ENCODE data around the gene MKNK2.

The MKNK2 gene

DNA sequence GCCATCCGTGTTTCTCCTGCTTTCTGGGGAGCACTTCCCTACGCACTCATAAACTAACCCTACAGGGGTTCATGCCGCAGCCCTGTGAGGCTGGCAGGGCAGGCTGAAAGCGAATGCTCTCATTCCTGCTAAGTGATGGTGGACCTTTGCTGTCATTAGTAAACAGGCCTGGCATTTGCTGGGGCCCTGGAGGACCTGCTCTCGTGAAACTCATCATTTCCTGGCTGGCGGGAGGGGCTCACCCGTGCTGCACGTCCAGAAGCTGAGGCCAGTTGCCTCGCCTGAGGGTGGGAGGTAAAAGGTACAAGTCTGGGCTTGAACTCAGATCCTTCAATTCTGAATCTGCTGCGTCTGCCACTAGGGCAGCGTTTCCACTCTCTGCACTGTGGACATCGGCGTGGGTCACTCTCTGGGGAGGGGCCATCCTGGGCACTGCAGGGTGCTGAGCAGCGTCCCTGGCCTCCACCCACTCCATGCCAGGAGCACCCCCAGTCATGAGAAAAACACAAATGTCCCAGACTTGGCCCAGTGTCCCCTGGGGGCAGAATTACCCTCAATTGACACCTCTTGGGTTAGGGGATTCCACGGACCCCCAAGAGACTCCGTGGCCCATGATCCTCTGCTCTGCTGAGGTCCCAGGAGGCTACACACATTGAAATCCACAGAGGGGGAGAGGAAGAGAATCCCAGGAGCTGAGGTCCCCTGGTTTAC is 38.1 kb upstream of the MKNK2 start:
- TF ChIP-seq, protein P1, sequence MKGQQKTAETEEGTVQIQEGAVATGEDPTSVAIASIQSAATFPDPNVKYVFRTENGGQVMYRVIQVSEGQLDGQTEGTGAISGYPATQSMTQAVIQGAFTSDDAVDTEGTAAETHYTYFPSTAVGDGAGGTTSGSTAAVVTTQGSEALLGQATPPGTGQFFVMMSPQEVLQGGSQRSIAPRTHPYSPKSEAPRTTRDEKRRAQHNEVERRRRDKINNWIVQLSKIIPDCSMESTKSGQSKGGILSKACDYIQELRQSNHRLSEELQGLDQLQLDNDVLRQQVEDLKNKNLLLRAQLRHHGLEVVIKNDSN (IDR thresholded peaks at IDR 0.05): no peak
- TF ChIP-seq, protein P2, sequence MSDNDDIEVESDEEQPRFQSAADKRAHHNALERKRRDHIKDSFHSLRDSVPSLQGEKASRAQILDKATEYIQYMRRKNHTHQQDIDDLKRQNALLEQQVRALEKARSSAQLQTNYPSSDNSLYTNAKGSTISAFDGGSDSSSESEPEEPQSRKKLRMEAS (IDR thresholded peaks at IDR 0.05): no peak
- no peak for TF ChIP-seq TAF1 (IDR thresholded peaks at IDR 0.05; ENCODE audit: low read depth)
- no peak for TF ChIP-seq FOXM1 (IDR thresholded peaks at IDR 0.05; ENCODE audit: borderline replicate concordance, low read depth)
- no peak for TF ChIP-seq TEAD4 (IDR thresholded peaks at IDR 0.05)
- no peak for TF ChIP-seq NFIC (IDR thresholded peaks at IDR 0.05)
- TF ChIP-seq EP300 (IDR thresholded peaks at IDR 0.05; ENCODE audit: borderline replicate concordance): no peak
- TF ChIP-seq RAD21 (IDR thresholded peaks at IDR 0.05; ENCODE audit: low read depth): no peak
- no peak for TF ChIP-seq TCF12 (IDR thresholded peaks at IDR 0.05; ENCODE audit: low read depth)
- TF ChIP-seq CREB1 (IDR thresholded peaks at IDR 0.05; ENCODE audit: low read depth): no peak

DNA sequence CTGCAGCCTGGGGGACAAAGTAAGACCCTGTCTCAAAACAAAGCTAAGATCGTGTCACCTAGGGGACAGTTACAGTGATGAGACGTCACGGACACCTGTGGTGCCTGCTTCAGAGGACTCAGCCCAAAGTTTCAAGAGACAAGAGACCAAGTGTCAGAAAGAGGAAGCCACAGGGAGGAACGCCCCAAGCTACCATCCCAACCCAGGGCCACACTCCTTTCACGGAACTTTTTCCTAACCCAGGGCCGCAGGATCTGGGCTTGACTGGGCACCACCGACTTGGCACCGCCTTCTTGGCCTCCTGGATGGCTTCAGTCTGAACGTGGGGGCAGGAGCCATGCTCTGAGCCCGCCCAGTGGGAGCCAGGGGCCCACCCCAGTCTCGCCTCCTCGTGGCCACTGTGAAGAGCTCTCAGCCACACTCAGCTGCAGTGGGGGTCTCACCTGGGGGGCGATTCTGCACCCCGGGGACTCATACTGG is 36.6 kb upstream of the MKNK2 start:
- no peak for TF ChIP-seq YY1 (IDR thresholded peaks at IDR 0.05; ENCODE audit: low read depth)
- no peak for TF ChIP-seq TAF1 (IDR thresholded peaks at IDR 0.05; ENCODE audit: low read depth)
- TF ChIP-seq, protein P1 (IDR thresholded peaks at IDR 0.05): no peak
- TF ChIP-seq RAD21 (IDR thresholded peaks at IDR 0.05; ENCODE audit: low read depth): no peak
- TF ChIP-seq FOXM1 (IDR thresholded peaks at IDR 0.05; ENCODE audit: borderline replicate concordance, low read depth): no peak
- TF ChIP-seq CREB1 (IDR thresholded peaks at IDR 0.05; ENCODE audit: low read depth): no peak
- TF ChIP-seq, protein P3, sequence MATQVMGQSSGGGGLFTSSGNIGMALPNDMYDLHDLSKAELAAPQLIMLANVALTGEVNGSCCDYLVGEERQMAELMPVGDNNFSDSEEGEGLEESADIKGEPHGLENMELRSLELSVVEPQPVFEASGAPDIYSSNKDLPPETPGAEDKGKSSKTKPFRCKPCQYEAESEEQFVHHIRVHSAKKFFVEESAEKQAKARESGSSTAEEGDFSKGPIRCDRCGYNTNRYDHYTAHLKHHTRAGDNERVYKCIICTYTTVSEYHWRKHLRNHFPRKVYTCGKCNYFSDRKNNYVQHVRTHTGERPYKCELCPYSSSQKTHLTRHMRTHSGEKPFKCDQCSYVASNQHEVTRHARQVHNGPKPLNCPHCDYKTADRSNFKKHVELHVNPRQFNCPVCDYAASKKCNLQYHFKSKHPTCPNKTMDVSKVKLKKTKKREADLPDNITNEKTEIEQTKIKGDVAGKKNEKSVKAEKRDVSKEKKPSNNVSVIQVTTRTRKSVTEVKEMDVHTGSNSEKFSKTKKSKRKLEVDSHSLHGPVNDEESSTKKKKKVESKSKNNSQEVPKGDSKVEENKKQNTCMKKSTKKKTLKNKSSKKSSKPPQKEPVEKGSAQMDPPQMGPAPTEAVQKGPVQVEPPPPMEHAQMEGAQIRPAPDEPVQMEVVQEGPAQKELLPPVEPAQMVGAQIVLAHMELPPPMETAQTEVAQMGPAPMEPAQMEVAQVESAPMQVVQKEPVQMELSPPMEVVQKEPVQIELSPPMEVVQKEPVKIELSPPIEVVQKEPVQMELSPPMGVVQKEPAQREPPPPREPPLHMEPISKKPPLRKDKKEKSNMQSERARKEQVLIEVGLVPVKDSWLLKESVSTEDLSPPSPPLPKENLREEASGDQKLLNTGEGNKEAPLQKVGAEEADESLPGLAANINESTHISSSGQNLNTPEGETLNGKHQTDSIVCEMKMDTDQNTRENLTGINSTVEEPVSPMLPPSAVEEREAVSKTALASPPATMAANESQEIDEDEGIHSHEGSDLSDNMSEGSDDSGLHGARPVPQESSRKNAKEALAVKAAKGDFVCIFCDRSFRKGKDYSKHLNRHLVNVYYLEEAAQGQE (IDR thresholded peaks at IDR 0.05; ENCODE audit: low read depth): no peak
- no peak for TF ChIP-seq ZBTB7A (IDR thresholded peaks at IDR 0.05; ENCODE audit: low read depth)
- TF ChIP-seq TCF12 (IDR thresholded peaks at IDR 0.05; ENCODE audit: low read depth): no peak
- no peak for TF ChIP-seq CEBPB (IDR thresholded peaks at IDR 0.05)
- TF ChIP-seq NFIC (IDR thresholded peaks at IDR 0.05): no peak

DNA sequence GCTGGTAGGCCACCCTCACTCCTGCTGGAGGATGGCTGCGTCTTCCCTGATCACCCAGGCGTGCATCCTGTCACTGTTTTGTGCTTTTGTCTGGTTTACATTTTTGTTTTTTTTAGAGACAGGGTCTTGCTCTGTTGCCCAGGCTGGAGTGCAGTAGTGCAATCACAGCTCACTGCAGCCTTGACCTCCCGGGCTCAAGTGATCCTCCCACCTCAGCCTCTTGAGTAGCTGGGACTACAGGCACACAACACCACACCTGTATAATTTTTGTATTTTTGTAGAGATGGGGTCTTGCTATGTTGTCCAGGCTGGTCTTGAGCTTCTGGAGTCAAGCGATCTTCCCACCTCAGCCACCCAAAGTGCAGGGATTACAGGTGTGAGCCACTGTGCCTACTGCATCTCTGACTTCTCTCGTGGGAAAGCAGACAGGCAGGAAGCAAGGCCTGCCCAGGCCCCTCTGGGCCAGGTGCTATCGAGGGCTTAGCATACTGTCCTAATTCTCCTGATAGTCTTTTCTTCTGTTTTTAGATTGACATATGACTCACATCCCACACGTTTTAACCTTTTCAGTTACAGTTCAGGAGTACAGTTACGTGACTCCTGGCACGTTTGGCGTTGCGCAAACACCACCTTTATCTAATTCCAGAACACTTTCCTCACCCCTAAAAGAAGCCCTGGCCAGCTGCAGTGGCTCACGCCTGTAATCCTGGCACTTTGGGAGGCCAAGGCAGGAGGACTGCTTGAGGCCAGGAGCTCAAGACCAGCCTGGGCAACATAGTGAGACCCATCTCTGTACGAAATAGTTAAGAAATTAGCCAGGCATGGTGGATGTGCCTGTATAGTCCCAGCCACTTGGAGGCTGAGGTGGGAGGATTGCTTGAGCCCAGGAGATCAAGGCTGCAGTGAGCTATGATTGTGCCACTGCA is 35.9 kb upstream of the MKNK2 start:
- TF ChIP-seq CEBPB (IDR thresholded peaks at IDR 0.05): peak; percentile 77

DNA sequence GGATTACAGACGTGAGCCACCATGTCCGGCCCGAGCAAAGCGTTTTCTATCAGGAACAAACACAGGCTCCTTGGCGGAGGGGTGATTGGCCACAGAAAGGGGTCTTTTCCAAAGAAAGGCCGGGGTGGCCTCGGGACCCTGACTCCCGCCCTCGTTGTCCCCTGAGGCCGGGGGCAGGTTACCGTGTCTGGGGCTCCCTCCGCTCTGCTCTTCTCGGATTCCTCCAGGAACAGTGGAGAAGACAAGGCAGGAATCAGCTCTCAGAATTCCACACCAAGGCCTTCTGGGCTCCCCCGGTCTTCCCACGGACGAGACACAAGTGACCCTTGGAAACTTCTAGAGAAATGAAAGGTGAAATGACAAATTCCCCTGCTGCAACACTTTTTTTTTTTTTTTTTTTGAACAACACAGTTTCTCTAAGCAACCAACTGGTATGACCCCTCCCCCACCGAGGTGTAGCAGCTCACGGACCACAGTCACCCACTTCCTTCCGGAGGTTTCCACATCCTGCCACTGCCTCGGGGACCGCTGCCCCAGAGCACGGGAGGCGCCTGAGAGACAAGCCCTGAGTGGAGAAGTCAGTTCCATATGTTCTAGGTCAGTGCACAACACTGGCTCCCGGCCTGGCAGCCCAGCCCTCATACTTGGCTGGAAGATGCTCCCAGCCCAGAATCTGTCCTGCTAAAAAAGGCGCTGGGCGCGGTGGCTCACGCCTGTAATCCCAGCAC is 34.1 kb upstream of the MKNK2 start:
- TF ChIP-seq RAD21 (IDR thresholded peaks at IDR 0.05; ENCODE audit: low read depth) (no peak), TCF12 (IDR thresholded peaks at IDR 0.05; ENCODE audit: low read depth) (no peak), EGR1 (IDR thresholded peaks at IDR 0.05) (no peak), CREB1 (IDR thresholded peaks at IDR 0.05; ENCODE audit: low read depth) (no peak), FOXM1 (IDR thresholded peaks at IDR 0.05; ENCODE audit: borderline replicate concordance, low read depth) (no peak), TEAD4 (IDR thresholded peaks at IDR 0.05) (no peak), NFIC (IDR thresholded peaks at IDR 0.05) (no peak), ZBTB7A (IDR thresholded peaks at IDR 0.05; ENCODE audit: low read depth) (no peak), YY1 (IDR thresholded peaks at IDR 0.05; ENCODE audit: low read depth) (no peak), EP300 (IDR thresholded peaks at IDR 0.05; ENCODE audit: borderline replicate concordance) (no peak), TAF1 (IDR thresholded peaks at IDR 0.05; ENCODE audit: low read depth) (no peak), CEBPB (IDR thresholded peaks at IDR 0.05) (no peak)
- TF ChIP-seq, protein P3 (IDR thresholded peaks at IDR 0.05; ENCODE audit: low read depth): no peak
- TF ChIP-seq, protein P2 (IDR thresholded peaks at IDR 0.05): no peak
- TF ChIP-seq, protein P1 (IDR thresholded peaks at IDR 0.05): no peak

Measured in Ishikawa (cell line).